HG03135 (cell line): ENCODE measurements around the gene STX7.

Source experiments
- ATAC-seq: cut with Tn5 transposase; IDR thresholded peaks from one replicate; pipeline ENCODE4 v1.9.1; 2021; ENCODE audit warnings: mild to moderate bottlenecking, moderate library complexity; ENCODE audit not compliant: unreplicated experiment

Gene STX7

DNA sequence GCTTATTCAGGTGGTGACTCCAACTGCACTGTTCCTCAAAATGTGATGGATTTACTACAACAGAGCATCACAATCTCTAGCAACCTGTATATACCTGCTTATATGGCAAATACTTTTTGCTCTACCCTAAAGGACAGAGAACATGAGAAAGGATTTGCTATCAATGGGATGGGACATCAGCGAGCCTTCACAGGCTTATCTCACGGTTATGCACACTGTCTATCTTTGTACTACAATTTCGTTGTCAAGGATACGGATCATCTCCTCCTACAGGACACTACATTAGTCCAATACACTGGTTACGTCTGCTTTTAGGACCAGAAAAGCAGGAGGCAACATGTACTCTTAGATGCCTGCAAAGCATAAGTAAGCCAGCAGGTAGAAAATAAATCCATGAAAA is 34.2 kb downstream of the STX7 start:
- no peak for ATAC-seq

DNA sequence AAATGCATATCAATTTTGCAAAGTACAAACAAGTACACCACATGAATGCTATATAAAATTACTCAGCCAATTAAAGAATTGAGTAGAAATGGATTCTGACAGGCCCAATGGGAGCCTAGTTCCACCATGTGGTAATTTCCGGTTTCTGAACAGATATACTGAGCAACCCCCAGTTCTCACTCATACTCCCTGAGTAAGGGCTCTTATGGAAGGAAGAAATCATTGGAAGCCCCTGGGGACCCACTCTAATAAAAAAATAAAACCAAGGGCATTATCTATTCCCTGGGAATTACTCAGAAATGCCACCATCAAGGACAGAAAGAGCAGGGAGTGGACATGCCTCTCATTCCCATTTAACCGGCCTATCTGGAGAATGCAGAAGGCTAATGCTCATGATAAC is 34.6 kb downstream of the STX7 start:
- no peak for ATAC-seq

DNA sequence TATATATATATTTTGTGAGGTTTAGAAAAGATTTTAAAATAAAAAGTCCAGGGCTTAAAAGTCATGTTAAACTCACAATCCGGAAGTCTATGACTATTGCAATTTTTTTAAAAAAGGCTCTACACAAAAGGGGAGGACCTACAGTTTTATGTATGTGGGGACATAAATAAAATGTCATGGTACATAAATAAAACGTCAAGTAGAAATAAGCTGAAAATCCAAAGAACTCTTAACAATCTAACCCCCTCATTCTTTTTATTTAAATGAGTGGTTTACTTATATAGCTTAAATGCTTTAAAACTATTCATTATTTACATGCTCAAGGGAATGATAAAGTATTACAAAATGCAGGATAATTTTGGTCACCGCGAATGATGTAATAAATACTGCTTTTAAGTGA is 36.2 kb downstream of the STX7 start:
- ATAC-seq, result no peak

DNA sequence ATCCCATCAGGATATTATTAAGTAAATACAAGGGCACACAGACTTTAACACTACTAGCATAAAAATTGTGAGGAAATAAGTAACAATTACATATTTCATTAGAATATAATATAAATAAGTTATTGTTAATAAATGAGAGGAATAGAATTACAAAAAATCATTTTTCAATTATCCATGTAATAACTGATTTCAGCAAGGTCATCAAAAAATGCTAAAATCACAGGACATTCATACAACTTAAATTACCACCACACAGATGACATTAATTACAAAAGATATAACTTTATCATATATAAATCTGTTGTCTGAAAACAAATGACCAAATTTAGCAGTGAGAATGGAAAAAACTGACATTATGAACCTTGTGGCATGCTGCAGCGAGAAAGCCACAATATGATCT is 37.0 kb downstream of the STX7 start:
- no peak for ATAC-seq

DNA sequence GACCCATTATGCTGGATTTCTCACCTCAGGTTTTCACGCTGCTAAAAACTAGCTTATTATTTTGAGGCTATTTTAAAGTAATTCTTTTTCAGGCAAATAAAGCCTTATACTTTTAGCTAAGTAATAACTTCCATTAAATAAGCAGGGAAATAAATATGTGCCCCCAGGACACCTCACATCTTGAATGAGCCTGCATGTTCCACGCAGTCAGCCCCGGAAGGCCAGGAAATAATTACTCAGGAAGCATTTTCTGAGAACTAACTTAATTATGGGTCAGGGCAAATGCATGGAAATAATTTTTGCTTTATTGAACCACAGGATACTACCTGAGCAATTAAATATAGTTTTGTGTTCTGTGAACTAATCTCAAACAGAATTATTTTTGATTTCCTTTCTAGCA is 41.1 kb downstream of the STX7 start:
- ATAC-seq, result no peak

DNA sequence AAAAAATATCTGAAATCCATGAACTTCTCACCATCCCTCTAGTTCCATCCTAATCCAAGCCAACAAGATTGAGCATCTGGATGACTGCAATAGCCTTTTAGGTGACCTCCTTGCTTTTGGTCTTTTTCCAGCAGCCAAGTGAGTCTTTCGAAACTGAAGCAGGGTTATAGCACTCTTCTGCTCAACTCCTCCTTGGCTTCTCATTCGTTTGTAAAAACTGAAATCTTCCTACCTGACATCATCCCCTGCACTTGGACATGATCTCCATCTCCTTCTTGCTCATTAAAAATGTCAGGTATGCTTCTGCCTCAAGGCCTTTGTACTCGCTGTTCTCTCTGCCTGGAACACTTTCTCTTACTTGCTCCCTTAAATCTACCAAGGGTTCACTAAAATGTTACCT is 46.0 kb downstream of the STX7 start:
- ATAC-seq, result no peak

DNA sequence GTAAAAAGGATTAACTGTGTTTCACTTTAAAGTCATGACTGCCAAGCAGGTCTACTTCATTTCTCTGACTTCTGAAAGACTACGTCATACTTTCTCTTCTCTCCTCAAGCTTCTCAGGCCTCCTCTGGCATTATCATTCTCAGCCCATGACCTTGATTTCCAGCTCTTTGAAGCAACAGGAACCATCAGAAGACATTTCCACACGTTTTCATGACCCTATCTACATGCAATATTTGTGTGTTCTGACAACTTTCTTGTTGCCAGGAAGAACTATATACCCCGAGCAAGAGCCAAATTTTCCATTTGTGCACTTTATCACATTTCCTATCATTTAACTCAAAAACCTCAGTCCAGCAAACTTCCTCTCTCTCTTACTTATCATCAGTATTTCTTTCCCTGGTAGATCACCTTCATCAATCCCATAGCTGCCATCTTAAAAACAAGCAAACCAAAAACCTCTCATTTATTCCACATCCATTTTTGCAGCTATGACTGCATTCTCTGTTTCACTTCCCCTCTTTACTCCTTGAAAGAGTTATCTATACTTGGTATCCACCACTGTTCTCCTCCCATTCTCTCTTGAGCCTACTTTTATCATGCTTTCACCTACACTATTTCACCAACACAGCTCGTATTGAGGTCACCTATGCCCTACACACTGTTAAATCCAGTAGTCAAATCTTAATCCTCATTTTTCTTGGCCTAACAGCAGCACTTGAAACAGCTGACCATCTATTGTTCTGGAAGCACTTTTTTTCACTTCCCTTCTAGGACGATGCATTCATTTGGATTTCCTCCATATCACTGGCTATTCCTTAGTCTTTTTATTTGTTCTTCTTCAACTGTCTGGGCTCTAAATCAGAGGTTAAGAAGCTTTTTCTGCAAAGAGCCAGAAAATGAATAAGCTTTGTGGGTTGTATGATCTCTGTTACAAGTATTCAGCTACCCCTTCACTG is 47.1 kb downstream of the STX7 start:
- peak; percentile 90 for ATAC-seq

DNA sequence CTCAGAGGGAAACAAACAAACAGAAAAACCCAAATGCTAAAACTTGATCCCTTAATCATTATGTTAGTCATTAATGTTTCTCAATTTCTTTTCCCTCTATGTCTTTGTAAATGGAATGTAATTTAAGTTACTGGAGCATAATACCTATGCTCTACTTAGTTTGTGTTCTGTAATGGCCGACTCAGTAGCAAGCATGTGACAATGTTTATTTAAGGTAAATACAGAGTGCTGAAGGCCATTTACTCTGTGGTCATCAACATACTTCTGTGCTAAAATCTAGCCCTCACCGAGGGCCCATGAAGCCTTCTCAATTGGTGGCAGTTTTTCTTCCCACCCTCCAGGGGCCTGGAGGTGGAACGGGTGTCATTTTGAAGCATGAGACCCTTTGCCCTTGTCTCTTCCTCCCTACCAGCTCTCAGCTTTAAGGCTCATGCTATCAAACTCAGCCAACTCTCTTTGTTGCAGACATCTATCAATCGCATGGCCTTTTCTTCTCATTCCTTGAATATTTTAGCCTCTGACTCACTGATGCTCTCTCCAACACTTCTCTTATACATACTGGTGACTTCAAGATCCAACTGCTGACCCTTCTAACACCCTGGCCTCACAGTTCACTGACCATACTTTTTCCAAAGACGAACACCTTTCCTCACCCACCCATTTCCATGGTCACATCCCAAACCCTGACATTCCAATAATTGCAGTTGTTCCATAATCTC is 48.2 kb downstream of the STX7 start:
- no peak for ATAC-seq

DNA sequence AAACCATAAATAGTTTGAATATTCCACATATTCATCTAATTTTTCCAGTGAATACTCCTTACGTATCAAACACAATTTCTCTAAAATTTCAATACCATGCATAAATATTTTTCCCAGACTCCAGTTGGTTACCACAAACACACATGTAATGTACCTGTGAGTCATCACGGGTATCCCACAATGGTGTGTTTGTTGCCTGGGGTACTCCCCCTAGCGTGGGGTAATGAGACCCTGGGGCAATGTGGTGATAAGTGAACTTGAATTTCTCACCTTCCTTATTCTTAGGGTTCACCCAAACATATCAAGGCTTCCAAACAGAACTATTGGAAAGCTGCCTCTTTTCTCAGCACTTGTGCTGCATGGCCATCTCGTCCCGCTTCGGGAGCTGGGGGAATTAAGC is 51.0 kb downstream of the STX7 start:
- no peak for ATAC-seq

DNA sequence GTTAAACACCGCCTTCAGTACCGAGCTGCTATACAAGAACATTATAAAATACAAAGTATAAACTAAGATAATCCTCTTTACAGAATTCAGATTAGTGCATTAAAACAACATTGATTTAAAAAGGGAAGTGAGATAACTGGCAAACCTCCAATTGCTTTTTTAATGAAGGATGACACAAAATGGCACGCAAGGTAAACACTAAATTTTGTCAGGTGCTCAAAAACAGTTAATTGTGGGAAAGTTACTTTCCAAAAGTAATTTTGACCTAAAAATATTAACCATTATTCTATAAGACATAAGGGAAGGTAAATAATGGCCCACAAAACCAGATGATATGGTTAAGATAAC is 53.3 kb downstream of the STX7 start:
- ATAC-seq, result no peak

DNA sequence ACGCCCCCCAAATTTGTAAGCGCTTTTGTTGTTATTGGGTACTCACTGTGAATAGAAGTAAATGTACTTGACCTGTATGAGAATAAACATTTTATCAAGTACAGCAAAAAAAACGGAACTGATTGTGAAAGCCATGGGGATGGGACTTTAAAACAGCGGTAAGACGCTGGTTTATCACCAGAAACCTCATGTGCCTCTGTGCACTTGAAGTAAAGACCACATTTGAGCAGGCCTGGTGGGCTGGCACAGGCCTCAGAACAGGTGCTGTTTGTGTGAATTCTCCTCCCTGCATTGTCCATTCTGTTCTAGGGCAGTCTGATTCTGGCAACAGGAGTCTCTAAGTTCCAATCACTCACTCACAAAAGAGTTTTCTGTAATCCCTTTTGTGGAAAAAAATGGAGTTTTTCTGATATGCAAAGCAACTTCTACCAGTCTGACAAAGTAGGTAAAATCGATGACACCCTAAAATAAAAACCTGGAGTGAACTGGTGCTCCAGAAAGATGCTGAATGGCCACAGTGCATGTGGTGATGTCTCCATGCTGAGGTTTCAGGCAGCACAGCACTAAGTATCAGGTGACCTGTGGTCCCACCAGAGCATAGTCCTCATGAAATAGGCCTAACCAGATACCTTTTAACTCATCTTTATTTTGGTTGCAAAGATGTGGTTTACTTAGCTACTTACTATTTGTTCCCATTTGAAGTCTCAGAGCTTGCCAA is 53.9 kb downstream of the STX7 start:
- no peak for ATAC-seq

DNA sequence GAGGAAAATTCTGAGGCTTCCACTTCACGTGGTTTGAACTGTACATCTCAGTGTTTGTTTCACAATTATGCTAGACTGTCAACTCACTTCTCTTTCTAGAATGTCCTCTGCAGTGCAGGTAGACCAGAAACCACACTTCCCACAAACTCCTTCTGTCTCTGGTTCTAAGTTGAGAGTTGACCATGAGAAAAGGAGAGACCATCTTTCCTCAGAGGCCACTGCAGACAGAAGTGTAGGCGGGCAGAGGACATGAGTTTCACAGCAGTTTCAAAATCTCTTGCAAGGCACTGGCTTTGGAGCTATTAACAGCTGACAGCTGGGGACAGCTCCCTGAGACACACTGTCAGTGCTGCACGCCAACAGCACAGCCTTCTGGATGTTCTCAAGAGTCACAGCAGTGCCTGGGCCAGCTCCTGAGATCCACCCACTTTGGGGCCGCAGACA is 56.2 kb downstream of the STX7 start:
- peak; percentile 76 for ATAC-seq

DNA sequence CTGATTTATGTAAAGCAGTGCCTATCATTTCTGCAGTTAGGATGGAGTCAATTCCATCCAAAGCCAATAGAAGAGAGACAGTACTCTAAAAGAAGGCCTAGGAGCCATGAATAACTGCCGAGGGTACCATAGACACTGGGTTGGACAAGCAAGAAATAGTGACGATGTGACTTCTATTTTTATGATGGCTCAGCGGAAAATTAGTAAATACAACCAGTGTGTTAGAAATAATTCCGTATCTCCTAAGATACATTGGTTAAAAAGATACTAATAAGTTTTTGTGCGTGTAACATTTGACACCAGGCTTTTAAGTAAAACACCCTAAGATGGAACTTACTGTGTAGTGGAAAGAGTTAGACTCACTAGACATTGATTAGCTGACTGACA is 66.1 kb downstream of the STX7 start:
- ATAC-seq, result no peak

DNA sequence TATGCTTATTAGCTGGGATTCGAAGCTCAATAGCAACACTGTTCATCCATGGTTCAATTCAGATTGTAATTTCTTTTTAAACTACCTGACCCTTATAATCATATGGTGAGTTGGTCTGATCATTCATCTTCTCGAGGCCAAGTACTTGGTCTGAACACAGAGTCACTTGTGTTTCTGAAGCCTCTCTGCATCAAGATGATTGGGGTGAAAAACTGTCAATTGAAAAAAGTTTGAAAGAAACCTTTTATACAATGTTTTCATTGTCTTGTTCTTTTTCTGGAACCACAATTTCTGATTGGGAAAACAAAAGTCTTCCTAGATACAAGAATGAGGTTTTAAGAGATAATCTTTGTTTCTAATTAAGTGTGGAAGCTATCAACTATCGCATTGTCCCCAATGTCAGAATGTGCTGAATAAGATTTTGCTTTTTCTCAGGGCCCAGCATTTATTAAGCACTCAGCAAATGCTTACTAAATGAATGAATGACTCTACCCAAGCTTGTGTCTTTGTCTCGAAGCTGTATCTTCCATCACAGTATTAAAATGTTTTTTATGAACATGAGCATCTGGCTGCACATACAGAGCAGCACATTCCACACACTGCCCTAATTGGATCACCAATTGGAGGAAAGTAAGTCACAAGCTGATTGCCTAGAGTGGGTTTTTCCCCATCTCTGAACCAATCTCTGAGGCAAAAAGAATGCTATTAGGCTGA is 66.6 kb downstream of the STX7 start:
- no peak for ATAC-seq

DNA sequence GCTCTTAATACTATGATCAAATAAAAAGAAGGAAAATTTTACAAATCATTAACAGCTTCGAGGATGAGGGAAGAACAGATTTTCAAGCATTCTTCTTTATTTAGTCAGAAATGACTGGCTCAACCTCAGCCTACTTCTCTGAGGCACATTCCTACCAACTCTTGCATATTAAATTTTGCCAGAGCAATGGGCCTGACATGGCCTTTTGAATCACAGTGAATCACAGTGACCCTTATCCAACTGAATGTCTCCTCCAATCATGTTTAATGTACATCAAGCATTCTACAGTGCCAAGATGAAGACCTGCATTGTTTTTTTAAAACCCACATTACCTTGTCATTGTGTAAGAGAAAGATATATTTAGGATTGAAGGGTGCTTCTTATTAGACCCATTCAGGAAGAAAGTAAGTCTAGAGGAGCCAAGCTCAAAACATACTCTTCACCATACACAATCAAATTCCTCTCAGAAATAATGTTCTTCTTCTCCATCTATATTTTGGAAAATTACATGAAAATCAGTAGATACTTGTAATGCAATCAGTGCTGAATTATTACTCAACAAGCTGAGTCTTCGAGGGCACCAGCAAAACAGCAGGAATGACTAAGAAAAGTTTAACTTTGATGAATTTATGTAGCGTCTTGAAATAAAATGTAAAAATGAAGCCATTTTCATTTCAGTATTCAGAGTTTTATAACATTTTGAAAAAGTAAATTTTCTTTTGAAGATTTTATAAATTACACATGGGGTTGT is 67.5 kb downstream of the STX7 start:
- ATAC-seq, result no peak

DNA sequence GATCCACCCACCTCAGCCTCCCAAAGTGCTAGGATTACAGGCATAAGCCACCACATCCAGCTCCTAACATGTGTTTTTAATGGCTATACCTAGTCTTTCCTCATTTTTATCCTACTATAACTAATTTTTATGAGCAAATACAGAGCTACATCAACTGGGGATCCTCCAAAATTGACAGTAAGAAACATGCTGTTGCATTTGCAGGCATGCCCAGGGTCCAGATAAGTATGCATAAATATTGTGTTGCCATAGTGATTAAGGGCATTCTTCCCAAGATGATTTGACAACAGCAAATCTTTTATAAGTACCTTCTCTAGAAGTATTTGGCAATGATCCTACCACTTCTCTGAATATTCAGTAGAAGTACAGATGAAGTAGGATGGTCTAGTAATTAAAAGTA is 69.7 kb downstream of the STX7 start:
- no peak for ATAC-seq

DNA sequence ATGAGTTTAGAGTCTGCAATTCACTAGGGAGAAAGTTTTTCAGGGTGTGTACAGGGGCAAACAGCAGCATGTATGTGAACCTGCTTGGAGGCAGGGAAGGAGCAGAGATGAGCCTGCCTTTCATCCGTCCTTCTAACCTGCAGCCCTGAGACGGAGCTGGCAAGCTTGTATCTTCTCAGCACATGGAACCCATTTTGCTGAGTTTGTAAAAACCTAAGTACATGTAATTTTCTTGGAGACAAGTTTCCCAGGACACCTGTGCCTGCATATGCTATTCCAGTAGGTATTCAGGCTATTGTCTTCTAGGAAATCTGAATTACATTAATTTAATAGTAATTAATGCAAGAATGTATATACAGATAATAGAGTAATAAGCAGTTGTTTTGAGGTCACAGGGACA is 82.8 kb downstream of the STX7 start:
- no peak for ATAC-seq

DNA sequence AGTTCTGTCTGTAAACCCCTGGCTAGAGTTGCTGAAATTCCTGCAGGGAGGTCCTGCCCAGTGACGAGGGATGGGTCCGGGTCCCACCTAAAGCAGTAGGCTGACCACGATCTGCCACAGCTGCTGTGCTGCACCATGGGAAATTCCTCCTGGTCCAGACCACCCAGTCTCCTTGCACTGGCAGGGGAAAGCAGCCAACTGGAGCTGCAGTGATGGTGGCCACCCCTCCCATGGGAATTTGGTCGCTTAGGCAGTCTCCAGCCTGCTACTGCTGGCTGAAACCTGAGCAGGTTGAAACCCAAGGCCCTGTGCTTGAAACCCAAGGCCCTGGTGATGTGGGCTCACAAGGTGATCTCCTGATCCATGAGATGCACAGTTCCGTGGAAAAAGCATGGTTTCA is 87.7 kb downstream of the STX7 start:
- no peak for ATAC-seq

DNA sequence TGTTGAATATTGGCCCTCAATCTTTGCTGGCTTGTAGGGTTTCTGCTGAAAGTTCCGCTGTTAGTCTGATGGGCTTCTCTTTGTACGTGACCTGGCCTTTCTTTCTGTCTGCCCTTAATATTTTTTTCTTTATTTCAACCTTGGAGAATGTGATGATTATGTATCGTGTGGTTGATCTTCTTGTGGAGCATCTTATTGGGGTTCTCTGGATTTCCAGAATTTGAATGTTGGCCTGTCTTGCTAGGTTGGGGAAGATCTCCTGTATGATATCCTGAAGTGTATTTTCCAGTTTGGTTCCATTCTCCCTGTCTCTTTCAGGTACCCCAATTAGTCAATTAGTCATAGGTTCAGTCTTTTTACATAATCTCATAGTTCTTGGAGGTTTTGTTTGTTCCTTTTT is 89.1 kb downstream of the STX7 start:
- ATAC-seq, result no peak

DNA sequence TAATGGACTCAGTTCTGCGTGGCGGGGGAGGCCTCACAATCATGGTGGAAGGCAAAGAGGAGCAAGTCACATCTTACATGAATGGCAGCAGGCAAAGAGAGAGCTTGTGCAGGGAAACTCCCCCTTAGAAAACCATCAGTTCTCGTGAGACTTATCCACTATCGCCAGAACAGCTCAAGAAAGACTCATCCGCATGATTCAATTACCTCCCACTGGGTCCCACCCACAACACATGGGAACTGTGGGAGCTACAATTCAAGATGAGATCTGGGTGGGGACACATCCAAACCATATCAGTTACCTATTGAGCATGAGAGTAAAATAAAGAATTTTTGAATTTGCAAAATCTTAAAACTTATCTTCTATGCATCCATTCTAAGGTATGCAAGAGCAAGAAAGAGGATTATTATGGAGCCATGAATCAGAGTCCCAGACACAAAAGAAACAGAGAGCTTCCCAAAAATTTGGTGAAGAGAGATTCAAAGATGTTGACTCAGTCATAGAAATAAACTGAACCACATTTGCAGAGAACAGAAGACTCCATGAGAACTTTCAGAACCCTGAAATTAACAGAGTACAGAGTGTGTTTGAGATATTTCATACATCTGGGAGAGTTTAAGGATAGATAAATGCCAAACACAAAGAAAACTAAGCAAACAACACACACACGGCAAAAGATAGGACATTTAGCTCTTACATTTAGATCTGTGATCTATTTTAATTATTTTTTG is 94.5 kb downstream of the STX7 start:
- ATAC-seq, result no peak
